EH (cell line): ENCODE data around the gene CASR.

Source experiments
- DNase-seq: peaks from one replicate; pipeline ENCODE4 v3.0.0-alpha.2; 2015; ENCODE audit warnings: low read depth

Gene CASR

DNA sequence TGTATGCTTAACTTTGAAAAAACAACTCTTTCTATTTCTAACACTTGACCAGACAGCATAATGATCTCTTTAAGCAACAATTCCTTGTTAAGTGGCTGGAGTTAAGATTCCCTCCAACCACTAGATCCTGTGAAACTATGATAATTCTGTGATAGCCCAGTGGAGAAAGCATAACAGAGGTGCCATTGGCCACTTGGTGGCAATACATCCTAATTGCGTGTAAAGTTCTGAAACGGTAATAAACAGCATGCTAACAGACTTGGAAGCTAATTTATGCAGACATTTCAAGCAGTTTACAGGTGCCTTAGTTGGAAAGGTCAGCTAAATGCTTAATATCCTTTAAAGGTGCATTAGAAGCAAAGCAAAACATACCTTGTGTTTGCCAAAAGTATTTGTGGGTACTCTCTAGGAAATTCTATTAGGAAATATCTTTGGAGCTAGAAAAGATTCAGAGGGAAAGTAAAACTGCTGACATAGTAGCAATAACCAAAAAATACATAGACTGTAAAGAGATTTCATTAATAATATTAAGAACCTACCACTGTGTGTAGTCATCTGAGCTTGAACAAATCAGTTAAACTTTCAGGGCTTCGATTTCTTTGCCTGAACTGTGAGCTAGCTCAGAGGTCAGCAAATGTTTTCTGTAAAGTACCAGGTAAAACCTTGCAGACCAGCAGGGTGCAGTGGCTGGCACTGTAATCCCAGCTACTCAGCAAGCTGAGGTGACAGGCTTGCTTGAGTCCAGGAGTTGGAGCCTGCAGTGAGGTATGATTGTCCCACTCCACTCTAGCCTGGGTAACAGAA is 122.6 kb downstream of the CASR start:
- no peak for DNase-seq

GRCh38 chr3:122306622-122306953 is 123.1 kb downstream of the CASR start:
- DNase-seq = no peak

DNA sequence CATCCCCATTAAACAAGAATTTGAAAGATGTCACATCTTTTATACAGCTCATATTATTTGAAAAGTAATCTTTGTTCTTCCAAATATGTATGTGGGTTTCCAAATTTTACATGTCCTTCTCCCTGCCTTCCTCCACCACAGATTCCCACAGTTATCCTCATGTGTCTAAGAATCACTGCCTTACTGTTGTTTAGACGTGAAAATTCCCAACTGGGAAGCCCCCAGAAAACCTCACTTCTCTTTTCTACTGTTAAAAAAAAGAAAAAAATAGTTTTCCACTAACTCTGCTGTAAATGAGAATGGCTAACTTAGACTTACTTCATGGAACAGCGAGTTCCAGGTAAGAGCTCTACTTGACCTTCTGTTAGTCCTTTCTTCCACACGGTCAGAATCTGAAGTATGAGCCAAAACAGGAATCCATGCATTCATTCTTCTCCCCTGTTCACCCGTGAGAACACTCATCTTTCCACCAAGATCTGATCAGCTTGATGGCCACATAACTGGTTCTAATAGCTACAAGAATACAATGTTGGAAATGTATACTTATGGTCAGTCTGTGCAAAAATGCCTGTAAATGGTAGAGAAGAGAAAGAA is 123.7 kb downstream of the CASR start:
- no peak for DNase-seq

GRCh38 chr3:122307976-122308375 is 124.5 kb downstream of the CASR start:
- DNase-seq = no peak

DNA sequence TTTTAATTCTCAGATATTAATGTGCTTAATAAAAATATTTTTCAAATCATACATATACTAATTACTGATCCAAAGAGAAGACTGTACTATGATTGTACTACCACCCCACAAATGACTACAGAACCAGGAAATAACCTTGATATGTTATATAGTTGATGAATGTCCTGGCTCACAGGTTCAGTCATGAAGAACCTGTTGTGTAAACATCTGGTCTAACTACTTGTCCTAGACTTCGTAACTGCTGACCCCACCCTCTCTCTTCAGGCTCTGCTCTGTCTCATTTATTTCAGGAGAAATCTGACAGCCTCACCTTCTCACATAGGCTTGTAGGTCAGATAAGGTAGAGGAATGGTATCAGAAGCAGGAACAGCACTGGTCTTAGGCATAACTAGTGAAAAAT is 126.9 kb downstream of the CASR start:
- DNase-seq = no peak

DNA sequence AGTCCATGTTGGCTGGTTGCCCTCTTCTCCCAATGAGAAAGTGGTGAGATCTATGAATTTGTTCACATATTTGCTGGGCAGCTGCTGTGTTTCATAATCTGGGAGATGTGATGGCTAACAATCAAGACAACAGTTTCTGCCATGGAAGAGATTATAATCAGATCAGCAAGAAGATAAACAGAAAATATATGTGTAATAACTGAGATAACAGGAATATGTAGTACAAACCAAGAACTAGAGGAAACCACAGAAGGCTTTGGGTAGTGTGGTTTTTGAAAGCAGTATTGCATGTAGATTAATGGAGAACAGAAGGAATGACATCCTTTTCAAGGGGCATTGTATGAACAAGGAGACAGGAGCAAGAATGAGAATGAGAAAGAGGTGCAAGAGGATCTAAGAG is 129.4 kb downstream of the CASR start:
- no peak for DNase-seq

GRCh38 chr3:122313281-122313680 is 129.8 kb downstream of the CASR start:
- no peak for DNase-seq

GRCh38 chr3:122314228-122314876 is 130.9 kb downstream of the CASR start:
- DNase-seq = no peak

- DNase-seq = no peak
Observed at GRCh38 chr3:122315619-122316018, 132.2 kb downstream of the CASR start.

DNA sequence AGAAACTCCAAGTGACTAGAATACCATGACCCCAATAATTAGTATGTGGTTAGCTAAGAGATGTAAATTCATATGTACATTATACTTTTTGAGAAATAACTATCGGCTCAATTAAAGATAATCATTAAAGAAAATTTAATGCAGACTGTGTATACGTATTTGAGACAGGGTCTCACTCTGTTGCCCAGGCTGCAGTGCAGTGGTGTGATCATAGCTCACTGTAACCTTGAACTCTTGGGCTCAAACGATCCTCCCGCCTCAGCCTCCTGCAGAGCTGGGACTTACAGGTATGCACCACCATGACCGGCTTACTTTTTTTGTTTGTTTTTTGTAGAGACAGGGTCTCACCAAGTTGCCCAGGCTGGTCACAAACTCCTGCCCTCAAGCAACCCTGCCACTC is 132.9 kb downstream of the CASR start:
- no peak for DNase-seq

- DNase-seq = no peak
Observed at GRCh38 chr3:122318620-122319019, 135.2 kb downstream of the CASR start.

DNA sequence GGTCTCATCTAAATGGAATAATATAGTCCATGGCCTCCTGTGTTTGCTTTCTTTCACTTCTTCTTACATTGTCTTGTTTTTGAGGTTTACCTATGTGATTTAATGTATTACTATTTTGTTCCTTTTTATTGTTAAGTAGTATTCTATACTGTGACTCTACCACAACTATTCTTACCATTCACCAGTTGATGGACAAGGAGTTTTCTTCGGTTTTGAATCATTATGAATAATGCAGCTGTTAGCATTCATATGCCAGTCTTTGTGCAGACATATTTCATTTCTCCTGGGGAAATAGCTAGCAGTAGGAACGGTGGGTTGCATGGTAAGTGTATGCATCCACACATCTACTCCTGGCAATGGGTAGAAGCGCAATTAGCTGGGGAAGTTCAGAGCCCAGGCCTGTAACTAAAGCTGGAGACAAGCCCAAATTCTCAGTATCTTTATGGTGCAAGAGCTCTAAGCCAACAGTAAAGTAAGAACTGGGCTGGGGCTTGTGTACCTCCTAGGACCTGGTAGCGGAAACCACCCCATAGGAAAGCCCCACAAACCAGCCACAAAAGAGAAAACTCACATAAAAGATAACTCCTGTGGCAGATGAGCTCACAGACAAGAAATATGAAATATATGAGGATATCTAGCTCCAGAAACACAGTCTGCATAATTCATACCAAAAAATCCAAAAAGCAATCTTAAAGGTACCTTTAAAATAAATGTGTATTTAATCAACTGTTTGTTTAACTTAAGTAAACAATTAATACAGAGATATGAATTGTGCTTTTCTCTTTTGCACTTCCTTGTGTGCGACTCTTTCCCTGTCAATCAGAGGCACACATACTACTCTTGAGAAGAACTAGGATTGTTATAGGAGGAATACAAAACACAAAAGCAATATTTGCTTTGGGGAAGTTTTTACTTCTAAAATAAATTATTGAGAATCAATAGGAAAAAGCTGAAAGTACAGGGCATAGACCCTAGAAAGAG is 138.9 kb downstream of the CASR start:
- no peak for DNase-seq

GRCh38 chr3:122324871-122325323 is 141.4 kb downstream of the CASR start, which contains the start of gene CSTA:
Gene CSTA (plus strand): TSS chr3:122325248. CDS start chr3:122325293, 45 bp downstream.
- no peak for DNase-seq

DNA sequence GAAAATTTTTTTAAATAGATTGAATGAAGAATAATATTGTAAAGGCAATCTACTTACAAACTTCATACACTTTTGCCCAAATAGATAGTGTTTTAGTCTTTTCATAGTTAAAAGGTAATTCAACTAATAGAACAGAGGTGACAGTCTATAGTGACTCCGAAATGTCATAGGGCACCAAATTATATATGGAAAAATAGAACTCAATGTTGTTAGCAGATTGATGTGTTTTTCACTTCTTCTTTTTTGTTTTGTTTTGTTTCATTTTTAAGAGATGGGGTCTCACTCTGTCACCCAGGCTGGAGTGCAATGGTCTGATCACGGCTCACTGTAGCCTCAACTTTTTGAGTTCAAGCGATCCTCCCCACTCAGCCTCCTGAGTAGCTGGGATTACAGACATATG is 142.3 kb downstream of the CASR start:
- no peak for DNase-seq

DNA sequence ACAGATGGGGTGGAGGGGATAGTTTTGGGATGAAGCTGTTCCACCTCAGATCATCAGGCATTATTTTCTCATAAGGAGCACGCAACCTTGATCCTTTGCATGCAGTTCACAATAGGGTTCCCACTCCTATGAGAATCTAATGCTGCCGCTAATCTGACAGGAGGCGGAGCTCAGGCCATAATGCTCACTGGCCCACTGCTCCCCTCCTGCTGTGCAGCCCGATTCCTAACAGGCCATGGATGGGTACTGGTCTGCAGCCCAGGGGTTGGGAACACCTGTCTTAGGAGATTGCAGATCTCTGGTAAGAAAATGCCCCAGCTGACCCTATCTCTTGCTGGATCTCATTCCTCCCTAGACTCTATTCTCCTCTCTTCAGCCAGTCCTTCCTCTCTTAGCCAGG is 148.4 kb downstream of the CASR start:
- DNase-seq = no peak

- no peak for DNase-seq
Observed at GRCh38 chr3:122332551-122332950, 149.1 kb downstream of the CASR start.
